ENCODE data around the gene ANTXR1.

DNA sequence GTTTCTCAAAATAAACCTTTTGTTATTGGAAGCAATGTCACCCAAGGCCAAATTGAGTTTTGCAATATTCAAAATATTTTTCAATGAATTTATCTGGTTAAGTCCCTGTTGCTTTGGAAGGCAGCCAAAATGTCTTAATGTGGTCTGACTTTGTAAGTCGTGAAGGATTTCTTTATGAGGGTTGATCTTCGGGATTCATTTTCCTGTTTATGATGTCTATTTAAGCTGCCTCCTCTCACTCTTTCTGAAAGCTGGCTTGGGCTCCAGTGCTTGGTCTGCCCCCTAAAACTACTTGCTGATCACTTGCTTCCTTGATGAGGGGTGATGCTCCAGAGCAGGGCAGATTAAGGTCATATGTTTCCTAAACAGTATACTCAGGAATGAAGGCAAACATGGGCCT is 141.1 kb downstream of the ANTXR1 start:
- TF ChIP-seq, protein P1, sequence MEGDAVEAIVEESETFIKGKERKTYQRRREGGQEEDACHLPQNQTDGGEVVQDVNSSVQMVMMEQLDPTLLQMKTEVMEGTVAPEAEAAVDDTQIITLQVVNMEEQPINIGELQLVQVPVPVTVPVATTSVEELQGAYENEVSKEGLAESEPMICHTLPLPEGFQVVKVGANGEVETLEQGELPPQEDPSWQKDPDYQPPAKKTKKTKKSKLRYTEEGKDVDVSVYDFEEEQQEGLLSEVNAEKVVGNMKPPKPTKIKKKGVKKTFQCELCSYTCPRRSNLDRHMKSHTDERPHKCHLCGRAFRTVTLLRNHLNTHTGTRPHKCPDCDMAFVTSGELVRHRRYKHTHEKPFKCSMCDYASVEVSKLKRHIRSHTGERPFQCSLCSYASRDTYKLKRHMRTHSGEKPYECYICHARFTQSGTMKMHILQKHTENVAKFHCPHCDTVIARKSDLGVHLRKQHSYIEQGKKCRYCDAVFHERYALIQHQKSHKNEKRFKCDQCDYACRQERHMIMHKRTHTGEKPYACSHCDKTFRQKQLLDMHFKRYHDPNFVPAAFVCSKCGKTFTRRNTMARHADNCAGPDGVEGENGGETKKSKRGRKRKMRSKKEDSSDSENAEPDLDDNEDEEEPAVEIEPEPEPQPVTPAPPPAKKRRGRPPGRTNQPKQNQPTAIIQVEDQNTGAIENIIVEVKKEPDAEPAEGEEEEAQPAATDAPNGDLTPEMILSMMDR (optimal IDR thresholded peaks at IDR 0.05 in 1 of 3, IDR thresholded peaks at IDR 0.05 in 1 of 3, conservative IDR thresholded peaks at IDR 0.05 in 1 of 3; ENCODE audit: extremely low read depth in 1 of 3, insufficient read depth in 2 of 3, low read length in 3 of 3) = no peak
- TF ChIP-seq EZH2 (IDR thresholded peaks at IDR 0.05; ENCODE audit: low read length) = no peak

Data from keratinocyte (primary cell).